Activated CD8-positive, alpha-beta memory T cell treated with anti-CD3 and anti-CD28 coated beads for 48 hours (primary cell): ENCODE results near the gene ANAPC16.
"Not testable (repeated sequence)": the region's sequence is repeated elsewhere in the genome, so short reads cannot be mapped to it uniquely, and the experiment has no call there.

Experiments used
- DNase-seq, 3 experiments: peaks; one replicate each; pipeline ENCODE4 v3.0.0-alpha.2; 2020; ENCODE audit warnings: low read depth in 2 of 3, low spot score in 2 of 3

ANAPC16 gene

GRCh38 chr10:72215611-72216549 is at the start of gene ANAPC16, which contains the start of gene ASCC1:
Gene ANAPC16, plus strand, starts transcription at chr10:72216012. Its CDS starts 7,903 bp downstream, at chr10:72223915.
Gene ASCC1, minus strand, starts transcription at chr10:72216276. Its CDS starts 2,978 bp downstream, at chr10:72213298.
- DNase-seq: peak; percentile 88 to 95 (median 89)

- DNase-seq: no peak
Measured at GRCh38 chr10:72167118-72167517, 48.7 kb upstream of the ANAPC16 start.

GRCh38 chr10:72170263-72170662 is 45.5 kb upstream of the ANAPC16 start:
- no peak for DNase-seq

- no peak for DNase-seq
Measured at GRCh38 chr10:72170733-72171132, 45.1 kb upstream of the ANAPC16 start.

GRCh38 chr10:72171175-72171630 is 44.6 kb upstream of the ANAPC16 start:
- DNase-seq: no peak

- DNase-seq: no peak
Measured at GRCh38 chr10:72173262-72173618, 42.6 kb upstream of the ANAPC16 start.

- no peak for DNase-seq
Measured at GRCh38 chr10:72173619-72174296, 42.1 kb upstream of the ANAPC16 start.

- no peak for DNase-seq
Measured at GRCh38 chr10:72174297-72174662, 41.5 kb upstream of the ANAPC16 start.

GRCh38 chr10:72175149-72175548 is 40.7 kb upstream of the ANAPC16 start:
- no peak for DNase-seq

GRCh38 chr10:72176701-72177100 is 39.1 kb upstream of the ANAPC16 start:
- DNase-seq: no peak

GRCh38 chr10:72177454-72177853 is 38.4 kb upstream of the ANAPC16 start:
- DNase-seq: no peak

GRCh38 chr10:72184156-72184555 is 31.7 kb upstream of the ANAPC16 start:
- DNase-seq: no peak

- DNase-seq: no peak
Measured at GRCh38 chr10:72186258-72186981, 29.4 kb upstream of the ANAPC16 start.

- no peak for DNase-seq
Measured at GRCh38 chr10:72186982-72187330, 28.9 kb upstream of the ANAPC16 start.

GRCh38 chr10:72194949-72195348 is 20.9 kb upstream of the ANAPC16 start:
- DNase-seq: no peak

- no peak for DNase-seq
Measured at GRCh38 chr10:72200883-72201282, 14.9 kb upstream of the ANAPC16 start.

- DNase-seq: no peak
Measured at GRCh38 chr10:72201293-72201692, 14.5 kb upstream of the ANAPC16 start.

- no peak for DNase-seq
Measured at GRCh38 chr10:72204296-72204695, 11.5 kb upstream of the ANAPC16 start.

GRCh38 chr10:72204724-72205123 is 11.1 kb upstream of the ANAPC16 start:
- DNase-seq: no peak

- DNase-seq: no peak
Measured at GRCh38 chr10:72206511-72207229, 9.1 kb upstream of the ANAPC16 start.

GRCh38 chr10:72208526-72208925 is 7.3 kb upstream of the ANAPC16 start:
- DNase-seq: not testable (repeated sequence)
